Activated naive CD4-positive, alpha-beta T cell (primary cell): ENCODE data around the gene MINDY4.

ENCODE experiments used
- DNase-seq, 4 experiments: peaks; one replicate each; lab custom pipeline; 2025; lab: John Stamatoyannopoulos, UW

Gene MINDY4

GRCh38 chr7:30902466-30902865 is 131.2 kb downstream of the MINDY4 start:
- no peak for DNase-seq

GRCh38 chr7:30903146-30903545 is 131.9 kb downstream of the MINDY4 start:
- no peak for DNase-seq

GRCh38 chr7:30904561-30904960 is 133.3 kb downstream of the MINDY4 start:
- no peak for DNase-seq

GRCh38 chr7:30905078-30906012 is 134.1 kb downstream of the MINDY4 start:
- no peak for DNase-seq

GRCh38 chr7:30906014-30906413 is 134.8 kb downstream of the MINDY4 start:
- no peak for DNase-seq

GRCh38 chr7:30906515-30907240 is 135.5 kb downstream of the MINDY4 start:
- no peak for DNase-seq

- no peak for DNase-seq
These were observed 136.5 kb downstream of the MINDY4 start for GRCh38 chr7:30907527-30908267.

GRCh38 chr7:30908681-30909080 is 137.5 kb downstream of the MINDY4 start:
- DNase-seq = no peak

GRCh38 chr7:30909431-30909830 is 138.2 kb downstream of the MINDY4 start:
- no peak for DNase-seq

- DNase-seq = no peak
These were observed 139.3 kb downstream of the MINDY4 start for GRCh38 chr7:30910411-30911073.

- no peak for DNase-seq
These were observed 139.9 kb downstream of the MINDY4 start for GRCh38 chr7:30911133-30911532.

- no peak for DNase-seq
These were observed 140.3 kb downstream of the MINDY4 start, which contains the start of gene AQP1 for GRCh38 chr7:30911561-30911969. TSS of gene AQP1 (plus strand) at chr7:30911853. CDS start at chr7:30911910, 57 bp downstream.

- no peak for DNase-seq
These were observed 141.0 kb downstream of the MINDY4 start for GRCh38 chr7:30912021-30912730.

GRCh38 chr7:30912731-30912985 is 141.4 kb downstream of the MINDY4 start:
- DNase-seq = no peak

GRCh38 chr7:30912986-30913811 is 142.0 kb downstream of the MINDY4 start:
- no peak for DNase-seq

GRCh38 chr7:30913821-30914515 is 142.8 kb downstream of the MINDY4 start:
- no peak for DNase-seq

GRCh38 chr7:30914596-30914995 is 143.4 kb downstream of the MINDY4 start:
- DNase-seq = no peak

- no peak for DNase-seq
These were observed 143.9 kb downstream of the MINDY4 start for GRCh38 chr7:30915005-30915601.

- no peak for DNase-seq
These were observed 144.5 kb downstream of the MINDY4 start for GRCh38 chr7:30915751-30916150.
